ENCODE data around the gene COL1A1.

GRCh38 chr17:50163843-50164696 is 37.4 kb downstream of the COL1A1 start:
- no peak for TF ChIP-seq CTCF (conservative IDR thresholded peaks at IDR 0.05)
- no peak for TF ChIP-seq EZH2 (IDR thresholded peaks at IDR 0.05; ENCODE audit: low read depth)
